LHCN-M2 (cell line): ENCODE measurements around the gene CLGN. TPM values are rescaled to one million over a fixed set of nuclear protein-coding genes. Genes with fewer than 3 reads are reported as not detected.

Experiments
- DNase-seq: peaks from one replicate; pipeline ENCODE4 v3.0.0-alpha.2; 2012; ENCODE audit warnings: low read depth
- total RNA-seq: library from RNA; depleted of rRNA; stranded (reverse); fragments of >200 nt; gene quantifications from 2 replicates; pipeline ENCODE4 v1.2.3, GENCODE V29; 2014

CLGN gene
- total RNA-seq, 1 experiment from 2014 or later, result not detected

- DNase-seq, result no peak
These were observed 53.3 kb downstream of the CLGN start for GRCh38 chr4:140374130-140374477.

DNA sequence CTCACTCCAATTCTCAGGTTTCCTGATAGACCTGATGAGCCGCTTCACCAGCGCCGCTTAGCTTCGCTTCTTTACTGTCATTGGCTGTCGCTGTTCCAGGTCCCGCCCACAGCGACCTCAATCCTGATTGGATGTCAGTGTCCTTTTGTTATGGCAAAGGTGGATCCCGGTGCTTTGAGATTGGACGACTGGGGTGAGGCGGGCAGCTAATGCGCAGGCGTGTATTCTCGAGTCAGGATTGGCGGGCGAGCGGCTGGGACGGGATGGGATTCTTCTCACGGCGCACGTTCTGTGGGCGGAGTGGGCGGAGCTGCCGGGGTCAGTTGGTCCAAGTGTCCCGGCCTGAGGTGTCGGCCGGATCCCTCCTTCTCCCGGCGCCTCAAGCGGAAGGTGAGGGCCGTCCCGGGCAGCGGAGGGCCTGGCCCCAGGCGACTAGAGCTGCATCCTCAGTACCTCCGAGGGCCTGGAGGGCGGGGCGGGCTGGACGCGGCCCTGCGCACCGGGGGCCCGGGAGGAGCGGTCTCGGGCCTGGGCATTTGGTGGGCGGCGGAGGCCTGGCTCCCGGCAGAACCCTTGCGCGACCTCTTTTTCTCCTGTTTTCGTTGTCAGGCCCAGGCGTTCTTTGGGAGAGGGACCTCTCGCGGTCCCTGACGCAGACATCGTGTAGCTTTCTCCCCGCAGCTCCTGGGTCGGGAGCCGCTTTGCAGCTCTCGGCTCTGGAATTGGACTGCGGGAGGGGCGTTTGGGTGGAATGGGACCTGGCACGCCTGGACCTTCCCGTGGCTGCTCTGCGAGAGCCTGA is 53.9 kb downstream of the CLGN start, which contains the start of gene SCOC:
TSS of gene SCOC (plus strand) at position 319 of the 802 bp plus-strand sequence. CDS start 5,525 bp downstream, outside the sequence.
- DNase-seq, result peak; percentile 99

DNA sequence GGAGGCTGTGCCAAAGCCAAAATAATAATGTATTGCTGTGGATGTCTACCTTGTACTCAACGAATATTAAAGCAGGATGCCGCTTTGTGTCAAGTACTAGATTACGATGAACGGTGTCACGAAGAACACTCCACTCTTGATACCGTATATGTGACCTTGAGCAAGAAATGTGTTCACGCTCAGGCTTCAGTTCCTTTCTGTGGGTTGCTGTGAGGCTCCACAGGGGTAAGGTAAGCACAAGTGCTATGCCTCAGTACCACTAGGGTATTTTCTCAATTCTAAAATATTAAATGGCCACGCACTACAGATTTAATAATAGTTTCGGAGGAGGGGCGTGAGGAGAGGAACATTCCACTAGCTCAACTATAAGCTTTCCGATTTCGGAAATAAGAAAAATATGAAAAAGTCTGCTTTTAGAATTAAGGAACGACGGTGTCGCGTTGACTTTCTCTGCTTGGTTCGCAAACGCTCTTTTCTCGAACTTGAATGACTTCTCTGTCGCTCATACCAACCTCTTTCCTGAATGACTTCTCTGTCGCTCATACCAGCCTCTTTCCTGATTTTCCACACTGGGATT is 54.6 kb downstream of the CLGN start:
- DNase-seq, result peak; percentile 14

DNA sequence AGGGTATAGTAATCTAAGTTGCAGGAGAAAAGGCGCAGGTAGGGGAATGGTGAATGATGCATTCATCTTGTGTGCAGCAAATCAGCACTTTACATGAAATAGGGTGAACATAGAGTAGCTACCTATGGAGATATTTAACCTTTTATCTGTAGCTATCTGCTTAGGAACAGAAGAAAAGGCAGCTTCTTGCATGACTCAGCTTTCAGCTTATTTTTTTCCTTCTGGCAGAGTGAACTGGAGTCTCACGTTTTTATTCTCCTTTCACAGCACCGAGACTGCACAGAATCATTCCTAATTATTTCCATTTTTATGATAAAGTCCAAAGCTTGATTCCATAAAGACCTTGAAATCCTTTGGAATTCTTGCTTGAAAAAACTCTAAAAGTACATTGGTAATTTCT is 58.8 kb downstream of the CLGN start:
- DNase-seq, result no peak

DNA sequence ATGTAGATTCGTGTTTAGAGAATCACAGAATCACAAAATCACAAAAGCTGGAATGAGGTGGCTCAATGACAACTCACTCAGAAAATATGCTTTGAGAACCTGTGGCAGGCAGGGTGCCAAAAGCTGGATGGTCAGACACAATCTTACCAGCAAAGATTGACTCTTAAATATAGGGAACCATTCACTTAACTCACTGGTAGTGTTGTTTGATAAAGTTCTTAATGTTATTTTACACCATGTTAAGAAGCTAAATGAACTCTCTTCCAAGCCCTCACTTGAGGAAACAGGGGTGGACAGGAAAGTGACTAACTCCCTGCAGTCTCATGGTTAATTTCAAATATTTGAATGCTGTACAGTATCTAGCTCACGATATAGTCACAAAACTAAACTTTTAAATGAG is 59.7 kb downstream of the CLGN start:
- DNase-seq, result peak; percentile 2

- DNase-seq, result no peak
These were observed 63.9 kb downstream of the CLGN start for GRCh38 chr4:140363558-140363957.

DNA sequence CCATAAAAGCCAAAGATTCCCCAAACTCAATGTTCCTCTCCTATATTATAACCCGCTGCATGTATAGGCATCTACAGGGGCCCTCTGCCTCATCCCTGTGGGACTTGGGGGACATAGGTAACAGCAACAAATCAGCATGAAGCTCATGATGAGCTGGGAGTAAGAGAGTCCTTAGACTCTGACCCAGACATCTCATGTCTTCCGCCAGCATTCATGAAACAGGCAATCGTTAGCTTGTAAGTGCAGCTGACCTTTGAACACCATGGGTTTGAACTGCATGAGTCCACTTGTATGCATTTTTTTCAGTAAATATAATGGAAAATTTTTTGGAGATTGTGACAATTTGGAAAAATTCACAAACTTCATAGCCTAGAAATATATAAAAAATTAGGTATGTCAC is 64.4 kb downstream of the CLGN start:
- DNase-seq, result no peak

GRCh38 chr4:140361099-140361498 is 66.3 kb downstream of the CLGN start:
- DNase-seq, result no peak

GRCh38 chr4:140359562-140360427 is 67.7 kb downstream of the CLGN start:
- peak; percentile 72 for DNase-seq

- no peak for DNase-seq
These were observed 69.2 kb downstream of the CLGN start for GRCh38 chr4:140358281-140358680.

- no peak for DNase-seq
These were observed 69.6 kb downstream of the CLGN start for GRCh38 chr4:140357868-140358267.

- DNase-seq, result no peak
These were observed 72.2 kb downstream of the CLGN start for GRCh38 chr4:140355288-140355687.

DNA sequence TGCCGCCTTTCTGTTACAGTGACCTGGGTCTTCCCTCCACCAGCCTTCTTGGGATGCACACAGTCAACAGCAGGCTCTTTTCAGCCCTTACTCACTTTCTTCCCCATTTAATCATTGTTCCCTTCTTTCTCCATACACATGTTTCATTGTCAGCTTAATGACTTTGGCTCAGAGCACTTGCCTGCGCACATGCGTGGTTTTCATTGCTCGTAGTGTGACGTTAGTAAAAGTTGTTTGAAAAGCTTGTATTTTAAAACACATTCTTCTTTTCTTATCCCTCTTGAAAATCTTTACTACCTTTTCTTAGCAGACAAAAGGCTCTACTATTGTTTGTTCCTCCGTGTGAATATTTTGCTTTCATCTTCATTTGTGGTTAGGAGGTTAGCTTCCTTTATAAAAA is 73.7 kb downstream of the CLGN start:
- DNase-seq, result no peak

DNA sequence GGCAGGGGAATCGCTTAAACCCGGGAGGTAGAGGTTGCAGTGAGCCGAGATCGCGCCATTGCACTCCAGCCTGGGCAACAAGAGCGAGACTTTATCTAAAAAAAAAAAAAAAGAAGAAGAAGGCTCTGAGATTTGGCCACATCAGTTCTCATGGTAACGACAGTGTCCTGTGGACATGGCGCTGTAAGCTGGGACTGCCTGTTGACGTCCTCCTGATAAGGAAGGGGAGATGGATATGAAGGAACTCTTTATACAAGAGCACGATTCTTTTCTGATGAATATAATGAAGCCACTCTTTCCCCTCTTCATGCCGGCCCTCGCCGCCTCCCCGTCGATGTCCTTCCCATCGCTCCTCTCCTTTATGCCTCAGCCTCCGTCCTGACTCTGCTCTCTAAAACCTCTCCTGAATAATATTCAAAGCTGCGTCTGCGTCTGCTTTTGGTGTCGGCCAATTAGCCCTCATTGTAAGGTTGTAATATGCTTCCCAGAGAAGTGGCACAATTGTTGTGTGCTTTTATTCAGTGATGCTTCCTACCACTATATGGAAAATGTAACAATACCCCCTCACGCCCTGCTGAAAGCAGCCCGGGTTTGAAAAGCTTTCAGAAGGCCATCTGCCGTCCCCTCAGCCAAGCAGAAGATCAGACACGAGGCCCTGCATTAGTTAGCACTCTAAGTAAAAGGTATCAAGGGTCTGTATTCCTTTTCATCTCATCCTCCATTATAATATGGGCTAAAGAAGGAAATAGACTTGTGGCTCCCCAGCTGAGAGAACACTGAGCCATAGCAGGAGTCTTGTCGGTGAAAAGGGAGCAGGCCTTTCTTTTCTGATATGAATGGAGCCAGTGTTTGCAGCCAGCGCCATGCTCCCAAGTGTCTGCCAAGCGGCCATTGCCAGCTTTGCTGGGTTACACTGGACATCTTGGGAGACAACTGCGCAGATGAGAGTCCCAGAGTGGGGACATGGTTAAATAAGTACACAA is 76.1 kb downstream of the CLGN start:
- no peak for DNase-seq

DNA sequence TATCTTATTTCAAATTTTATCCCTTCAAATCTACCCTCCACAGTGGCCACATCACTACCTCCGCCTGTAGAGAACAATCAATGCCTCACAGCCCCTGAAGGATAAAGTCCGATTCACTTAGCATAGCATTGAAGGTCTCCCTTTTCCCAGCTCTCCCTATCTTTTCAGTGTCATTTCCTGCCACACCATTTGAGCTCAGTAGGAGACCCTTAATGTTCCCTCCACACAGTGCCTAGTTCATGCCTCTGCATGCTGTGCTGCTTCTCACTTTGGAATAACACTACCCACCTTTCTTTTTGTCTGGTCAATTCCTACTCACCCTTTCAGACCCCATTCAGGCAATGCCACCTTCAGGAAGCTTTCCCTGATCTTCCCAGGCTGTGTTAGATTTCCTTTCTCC is 77.6 kb downstream of the CLGN start:
- DNase-seq, result no peak

GRCh38 chr4:140346136-140346535 is 81.3 kb downstream of the CLGN start:
- DNase-seq, result no peak

DNA sequence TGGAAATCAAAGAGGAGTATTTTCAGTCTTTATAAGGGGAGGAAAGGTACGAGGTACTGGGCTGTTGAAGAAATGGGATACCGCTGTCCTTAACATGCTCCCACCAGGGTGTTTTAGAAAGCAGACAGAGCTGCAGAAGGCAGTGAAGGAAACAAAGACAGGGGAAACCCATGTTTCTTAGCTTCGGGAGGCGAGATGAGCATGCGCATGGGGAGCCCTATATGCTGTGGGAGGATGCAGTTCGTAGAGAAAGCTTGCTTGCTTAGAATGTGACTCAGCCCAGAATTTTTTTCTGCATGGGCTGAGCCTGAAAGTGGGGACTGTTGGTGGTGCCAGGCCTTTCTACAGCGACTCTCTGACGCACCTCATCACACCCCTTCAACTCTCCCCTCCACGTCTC is 82.8 kb downstream of the CLGN start:
- no peak for DNase-seq

DNA sequence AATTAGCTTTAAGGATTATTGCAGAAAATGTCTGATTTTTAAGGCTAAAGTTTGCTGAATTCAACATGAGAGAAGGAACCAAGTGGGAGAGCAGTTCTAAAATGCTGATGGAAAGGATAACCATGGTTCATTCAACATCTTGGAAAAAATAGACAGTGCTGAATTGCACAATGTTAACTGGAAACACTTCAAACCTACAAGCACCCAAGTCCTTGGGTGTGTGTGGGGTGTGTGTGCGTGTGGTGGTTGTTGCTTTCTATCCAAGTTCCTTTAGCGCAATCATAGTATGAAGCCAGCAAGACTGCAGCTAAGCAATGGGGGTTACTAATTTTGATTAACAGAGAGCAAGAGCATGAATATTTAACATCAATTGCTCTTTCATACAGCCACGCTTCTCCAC is 83.3 kb downstream of the CLGN start:
- DNase-seq, result no peak

DNA sequence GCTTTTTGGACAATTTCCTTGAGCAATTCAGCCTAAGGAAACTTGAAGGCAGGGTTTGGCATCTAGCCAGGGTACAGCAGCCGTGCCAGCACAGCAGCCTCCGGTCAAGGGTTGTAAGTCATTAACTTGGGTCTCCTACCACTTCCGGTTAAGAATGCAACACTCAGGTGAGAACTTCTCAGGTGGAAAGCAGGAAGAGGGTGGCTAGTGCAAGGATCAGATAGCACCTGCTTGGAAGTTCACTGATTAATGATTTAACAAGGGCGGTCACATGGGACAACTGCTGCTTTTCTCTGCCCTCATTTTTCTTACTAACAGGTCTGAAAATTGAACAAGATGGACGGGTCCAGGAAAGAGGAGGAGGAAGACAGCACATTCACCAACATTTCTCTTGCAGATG is 84.1 kb downstream of the CLGN start:
- DNase-seq, result no peak

DNA sequence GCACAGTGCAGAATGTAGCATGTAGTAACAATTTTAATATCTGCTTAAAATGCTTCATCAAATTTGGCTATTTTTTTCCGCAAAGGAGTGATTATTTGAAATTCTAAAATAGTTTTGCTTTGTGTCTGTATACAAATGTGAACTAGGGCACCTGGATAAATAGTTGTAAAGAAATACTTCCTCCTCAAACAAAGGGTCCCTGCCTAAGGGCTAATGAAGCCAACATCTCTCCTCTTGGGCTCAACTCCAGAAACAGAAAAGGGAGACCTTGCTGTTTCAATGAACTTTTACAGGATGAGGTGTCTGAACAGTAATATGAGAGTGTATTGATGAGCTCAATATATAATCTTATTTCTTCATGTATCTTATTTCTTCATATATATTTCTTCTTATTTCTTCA is 84.8 kb downstream of the CLGN start:
- DNase-seq, result no peak
